Adipocyte (in vitro differentiated cells): Measurements from ENCODE around the gene CYTIP.

Experiments used
- DNase-seq: peaks from one replicate; pipeline ENCODE4 v3.0.0-alpha.2; 2015; ENCODE audit warnings: low read depth
- H3K27me3 ChIP-seq: replicated peaks from 2 replicates; pipeline ENCODE4 v1.7.0; 2013; ENCODE audit warnings: mild to moderate bottlenecking, low read length, moderate library complexity; ENCODE audit not compliant: control insufficient read depth, insufficient read depth
- H3K36me3 ChIP-seq: 2 replicates; pipeline ENCODE4 v1.7.0; 2013; ENCODE audit warnings: low read length, mild to moderate bottlenecking, moderate library complexity; ENCODE audit not compliant: control insufficient read depth, insufficient read depth, severe bottlenecking
- H3K4me1 ChIP-seq: 2 replicates; pipeline ENCODE4 v1.7.0; 2013; ENCODE audit warnings: mild to moderate bottlenecking, low read length, moderate library complexity; ENCODE audit not compliant: control insufficient read depth, insufficient read depth
- H3K4me3 ChIP-seq: 2 replicates; pipeline ENCODE4 v1.7.0; 2013; ENCODE audit warnings: mild to moderate bottlenecking, low read length, moderate library complexity
- H3K9ac ChIP-seq: 2 replicates; pipeline ENCODE4 v1.7.0; 2013; ENCODE audit warnings: mild to moderate bottlenecking, low read length, moderate library complexity
- H3K9me3 ChIP-seq: 2 replicates; pipeline ENCODE4 v1.7.0; 2013; ENCODE audit warnings: mild to moderate bottlenecking, low read length, moderate library complexity; ENCODE audit not compliant: control insufficient read depth

CYTIP gene

DNA sequence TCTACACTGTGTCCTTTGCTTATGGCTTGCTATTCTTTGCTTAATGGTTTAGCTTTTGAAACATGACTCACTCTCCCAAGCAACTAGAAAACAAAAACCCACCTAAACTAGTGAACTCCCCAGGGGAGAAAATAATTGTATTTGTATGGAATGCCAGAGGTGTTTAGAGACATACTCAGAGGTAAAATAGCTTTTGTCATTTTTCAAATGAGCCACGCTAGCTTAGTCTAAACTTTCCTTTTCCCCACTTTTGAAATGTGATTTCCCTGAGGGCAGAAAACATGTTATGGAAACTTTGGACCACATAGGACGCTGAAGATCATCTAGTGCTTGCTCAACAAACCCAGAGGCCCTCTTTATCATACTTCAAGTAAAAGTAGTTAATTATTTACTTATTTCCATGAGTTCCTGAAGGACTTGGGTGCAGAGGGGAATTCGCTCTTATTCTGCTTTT, 16.5 kb upstream of the CYTIP start:
- no peaks in the 10 kb centered on the region for H3K9me3 ChIP-seq
- H3K9ac ChIP-seq = peak overlapping the region; percentile 32
- H3K4me1 ChIP-seq = peaks cover 16% of the 10 kb centered on the region
- H3K4me3 ChIP-seq = peak overlapping the region; percentile 61
- no peaks in the 10 kb centered on the region for H3K36me3 ChIP-seq
- DNase-seq = peak; percentile 63
- no peaks in the 10 kb centered on the region for H3K27me3 ChIP-seq

GRCh38 chr2:157459486-157459885, 15.6 kb upstream of the CYTIP start:
- no peaks in the 10 kb centered on the region for H3K27me3 ChIP-seq
- no peak for DNase-seq
- H3K36me3 ChIP-seq = no peaks in the 10 kb centered on the region
- H3K4me1 ChIP-seq = peaks cover 16% of the 10 kb centered on the region
- no peak overlapping the region for H3K9ac ChIP-seq
- H3K4me3 ChIP-seq = no peak overlapping the region
- no peaks in the 10 kb centered on the region for H3K9me3 ChIP-seq

- H3K36me3 ChIP-seq = no peaks in the 10 kb centered on the region
Measured at GRCh38 chr2:157447741-157448140, 3.9 kb upstream of the CYTIP start.

GRCh38 chr2:157447031-157447430, 3.1 kb upstream of the CYTIP start:
- DNase-seq = no peak
- Histone ChIP-seq H3K9me3 (no peaks in the 10 kb centered on the region), H3K27me3 (no peaks in the 10 kb centered on the region), H3K36me3 (no peaks in the 10 kb centered on the region), H3K4me1 (peaks cover 5% of the 10 kb centered on the region), H3K9ac (no peak overlapping the region), H3K4me3 (no peak overlapping the region)

More at GRCh38 chr2:157447741-157448140, 3.9 kb upstream of the CYTIP start:
- H3K4me1 ChIP-seq = peaks cover 5% of the 10 kb centered on the region
- H3K27me3 ChIP-seq = no peaks in the 10 kb centered on the region
- no peak for DNase-seq
- no peak overlapping the region for H3K9ac ChIP-seq
- no peaks in the 10 kb centered on the region for H3K9me3 ChIP-seq
- no peak overlapping the region for H3K4me3 ChIP-seq

DNA sequence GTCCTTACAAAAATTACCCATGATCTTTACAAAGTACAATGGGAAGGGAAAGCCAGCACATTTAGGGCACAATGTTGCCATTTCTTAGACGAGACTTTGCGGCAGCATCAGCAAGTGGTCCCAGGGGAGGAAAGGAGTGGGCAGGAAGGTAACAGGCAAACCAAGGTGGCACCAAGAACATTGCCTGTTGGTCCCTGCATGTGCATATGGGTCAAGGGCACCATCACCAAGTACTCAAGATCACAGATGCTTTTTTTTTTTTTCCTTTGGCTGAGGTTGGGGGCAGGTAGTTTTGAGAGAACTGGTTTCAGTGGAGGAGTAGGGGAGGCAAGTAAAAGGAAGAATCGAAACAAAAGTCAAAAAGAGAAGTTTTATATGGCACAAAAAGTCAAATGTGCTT, 752 bp upstream of the CYTIP start:
- H3K27me3 ChIP-seq = no peaks in the 10 kb centered on the region
- H3K4me3 ChIP-seq = no peak overlapping the region
- H3K9me3 ChIP-seq = no peaks in the 10 kb centered on the region
- peaks cover 11% of the 10 kb centered on the region for H3K4me1 ChIP-seq
- H3K9ac ChIP-seq = no peak overlapping the region
- no peaks in the 10 kb centered on the region for H3K36me3 ChIP-seq
- DNase-seq = no peak

DNA sequence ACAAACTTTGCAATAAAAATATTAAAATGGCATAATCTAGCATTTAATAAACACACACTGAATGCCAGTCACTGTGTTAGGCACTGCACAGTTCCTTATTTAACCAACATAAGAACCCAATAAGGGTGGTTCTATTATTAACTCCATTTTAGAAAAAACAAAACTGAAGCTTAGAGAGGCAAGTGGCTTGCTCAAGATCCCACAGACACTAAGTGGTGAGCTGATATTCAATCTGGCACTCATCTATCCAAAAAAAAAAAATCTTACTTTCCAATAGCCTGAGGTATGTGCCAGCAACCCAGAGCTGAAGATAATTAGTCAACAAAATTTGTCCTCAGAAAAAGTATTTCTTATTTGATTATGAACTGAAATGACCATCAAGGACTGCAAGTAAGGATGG, 799 bp downstream of the CYTIP start:
- no peak overlapping the region for H3K4me3 ChIP-seq
- no peak overlapping the region for H3K9ac ChIP-seq
- no peaks in the 10 kb centered on the region for H3K36me3 ChIP-seq
- no peaks in the 10 kb centered on the region for H3K9me3 ChIP-seq
- no peak for DNase-seq
- peaks cover 17% of the 10 kb centered on the region for H3K4me1 ChIP-seq
- no peaks in the 10 kb centered on the region for H3K27me3 ChIP-seq

DNA sequence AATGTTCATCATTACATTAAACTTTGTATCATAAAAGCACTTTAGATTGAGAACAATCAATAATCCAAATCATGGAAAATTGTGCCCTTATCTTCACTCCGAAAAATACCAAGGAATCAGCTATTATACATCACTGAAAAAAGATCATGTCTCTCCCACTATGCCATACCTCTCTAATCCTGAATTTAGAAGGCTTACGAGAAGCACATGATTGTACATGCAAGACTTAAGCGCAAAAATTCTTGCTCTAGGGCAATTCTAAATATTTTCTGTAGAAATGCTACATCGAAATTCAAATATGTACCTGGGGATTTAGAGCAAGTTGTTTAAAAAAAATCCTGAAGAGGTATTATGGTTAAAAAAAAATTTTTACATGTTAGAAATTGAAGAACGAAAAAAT, 1.3 kb downstream of the CYTIP start:
- Histone ChIP-seq H3K9ac (no peak overlapping the region), H3K9me3 (no peaks in the 10 kb centered on the region), H3K36me3 (no peaks in the 10 kb centered on the region), H3K27me3 (no peaks in the 10 kb centered on the region), H3K4me1 (peaks cover 17% of the 10 kb centered on the region), H3K4me3 (no peak overlapping the region)
- DNase-seq = no peak

DNA sequence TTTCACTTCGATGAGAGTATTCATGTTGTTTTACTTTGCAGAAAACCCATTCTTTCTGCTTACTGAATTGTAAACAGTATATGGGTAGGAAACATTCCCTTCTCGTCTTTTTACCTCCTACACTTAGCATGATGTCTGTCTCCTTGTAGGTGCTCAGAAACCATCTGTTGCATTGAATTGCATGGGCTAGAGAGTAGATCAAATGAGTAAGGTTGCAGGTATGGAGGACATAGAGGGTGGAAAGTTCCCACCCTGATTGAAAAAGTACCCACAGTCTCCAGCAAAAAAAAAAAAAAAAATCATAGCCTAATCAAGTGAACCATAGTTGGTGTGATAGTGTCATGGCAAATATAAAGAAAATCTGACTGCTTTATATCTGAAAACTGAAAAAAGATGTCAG, 1.7 kb downstream of the CYTIP start:
- Histone ChIP-seq H3K9ac (no peak overlapping the region), H3K27me3 (no peaks in the 10 kb centered on the region), H3K4me3 (no peak overlapping the region), H3K36me3 (no peaks in the 10 kb centered on the region), H3K4me1 (peaks cover 17% of the 10 kb centered on the region), H3K9me3 (no peaks in the 10 kb centered on the region)
- no peak for DNase-seq

DNA sequence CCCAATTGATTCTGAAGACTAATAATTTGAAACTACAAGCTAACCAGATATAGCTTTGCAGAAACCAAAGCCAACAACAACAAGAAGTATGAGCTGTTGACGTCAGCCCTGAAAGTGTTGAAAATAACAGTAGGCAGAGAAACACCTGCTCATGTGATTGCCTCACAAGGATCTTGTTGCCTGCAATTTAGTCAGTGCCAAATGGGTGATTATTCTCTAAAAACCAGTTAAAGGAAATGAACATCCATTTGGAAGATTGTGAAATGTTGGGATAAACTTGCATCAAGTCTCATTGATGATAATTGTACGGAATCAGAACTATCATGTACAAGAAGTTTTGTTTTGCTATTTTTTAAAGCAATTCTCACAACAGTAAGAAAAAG, 2.8 kb downstream of the CYTIP start:
- H3K36me3 ChIP-seq = no peaks in the 10 kb centered on the region
- no peak overlapping the region for H3K4me3 ChIP-seq
- H3K9me3 ChIP-seq = no peaks in the 10 kb centered on the region
- peaks cover 17% of the 10 kb centered on the region for H3K4me1 ChIP-seq
- H3K9ac ChIP-seq = no peak overlapping the region
- H3K27me3 ChIP-seq = no peaks in the 10 kb centered on the region
- DNase-seq = no peak

- Histone ChIP-seq H3K36me3 (no peaks in the 10 kb centered on the region), H3K9ac (no peak overlapping the region), H3K9me3 (no peaks in the 10 kb centered on the region), H3K4me1 (peaks cover 17% of the 10 kb centered on the region), H3K27me3 (no peaks in the 10 kb centered on the region), H3K4me3 (no peak overlapping the region)
- DNase-seq = no peak
Measured at GRCh38 chr2:157440404-157441071, 3.4 kb downstream of the CYTIP start.

DNA sequence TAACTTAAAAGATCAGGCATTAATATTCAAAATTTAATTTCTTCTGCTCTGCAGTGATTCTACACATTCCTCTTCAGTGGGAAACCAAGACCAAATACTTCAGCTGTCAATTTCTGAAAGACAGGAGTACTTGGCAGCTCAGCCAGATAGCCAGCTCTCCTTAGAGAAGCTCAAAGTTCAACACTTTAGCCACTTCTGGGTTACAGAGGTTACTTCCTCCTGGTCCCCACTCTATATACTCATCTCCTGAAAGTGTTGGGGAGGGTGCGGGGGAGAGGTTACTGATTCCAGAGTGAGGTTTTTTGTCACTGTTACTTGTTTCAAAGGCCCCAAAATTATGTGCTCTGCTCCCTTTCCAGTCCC, 4.1 kb downstream of the CYTIP start:
- Histone ChIP-seq H3K4me1 (peaks cover 17% of the 10 kb centered on the region), H3K9ac (no peak overlapping the region), H3K36me3 (no peaks in the 10 kb centered on the region), H3K27me3 (no peaks in the 10 kb centered on the region), H3K9me3 (no peaks in the 10 kb centered on the region), H3K4me3 (no peak overlapping the region)
- no peak for DNase-seq
